Measurements from ENCODE around the gene LRRC27. TPM values are rescaled to one million over a fixed set of nuclear protein-coding genes. Genes with fewer than 3 reads are reported as not detected.
"Not testable (repeated sequence)": the region's sequence is repeated elsewhere in the genome, so short reads cannot be mapped to it uniquely, and the experiment has no call there.

LRRC27 gene
- total RNA-seq, 1 donor from 2014 or later = 9.6 TPM

DNA sequence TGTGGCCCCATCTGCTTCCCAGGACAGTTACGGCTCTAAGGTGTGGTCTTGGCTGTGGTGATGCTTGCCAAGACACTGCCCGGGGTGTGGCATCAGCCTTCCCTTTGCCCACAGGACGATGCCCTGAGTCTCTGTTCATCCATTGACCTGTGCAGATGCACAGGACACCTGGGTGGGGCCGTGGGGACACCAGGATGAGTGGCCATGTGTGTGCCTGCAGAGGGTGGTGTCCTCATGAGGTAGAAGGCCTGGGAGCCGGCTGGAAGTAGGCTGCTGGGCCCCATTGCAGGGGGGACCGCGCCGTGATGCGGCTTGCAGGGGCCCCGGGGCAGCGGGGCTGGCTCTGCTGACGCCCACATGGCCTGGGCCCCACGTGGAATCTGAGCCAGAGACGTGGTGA, 42.6 kb downstream of the LRRC27 start:
- DNase-seq = no peak

DNA sequence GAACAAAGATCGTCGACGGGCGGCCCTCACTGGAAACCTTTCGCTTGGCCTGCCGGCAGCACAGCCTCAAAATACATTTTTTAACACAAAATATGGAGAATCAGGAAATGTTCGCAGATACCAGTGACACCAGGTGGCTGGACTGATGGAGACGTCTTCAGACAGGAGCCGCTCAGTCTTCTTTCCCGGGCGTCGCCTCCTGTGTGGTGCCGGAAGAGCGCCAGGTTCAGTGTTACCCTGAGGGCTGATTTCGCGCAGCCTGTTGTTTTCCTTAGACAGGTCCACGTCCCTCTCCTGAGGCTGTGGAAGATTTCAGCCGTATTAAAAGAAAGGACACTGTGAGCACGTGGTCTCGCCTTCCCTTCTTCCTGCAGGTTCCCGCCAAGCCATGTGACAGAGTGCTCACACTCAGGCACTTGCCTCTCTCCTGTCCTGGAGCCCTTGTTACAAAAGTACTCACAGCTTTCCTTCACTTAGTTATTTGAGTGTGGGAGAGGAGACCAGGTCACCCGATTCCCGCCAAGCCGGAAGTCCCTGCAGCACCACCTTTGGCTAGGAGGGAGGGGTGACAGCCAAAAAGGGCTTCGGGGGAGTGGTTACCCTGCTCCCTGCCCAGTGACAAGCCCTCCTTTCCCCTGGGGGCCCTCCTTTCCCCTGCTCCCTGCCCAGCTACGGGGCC, 43.3 kb downstream of the LRRC27 start:
- DNase-seq = no peak

DNA sequence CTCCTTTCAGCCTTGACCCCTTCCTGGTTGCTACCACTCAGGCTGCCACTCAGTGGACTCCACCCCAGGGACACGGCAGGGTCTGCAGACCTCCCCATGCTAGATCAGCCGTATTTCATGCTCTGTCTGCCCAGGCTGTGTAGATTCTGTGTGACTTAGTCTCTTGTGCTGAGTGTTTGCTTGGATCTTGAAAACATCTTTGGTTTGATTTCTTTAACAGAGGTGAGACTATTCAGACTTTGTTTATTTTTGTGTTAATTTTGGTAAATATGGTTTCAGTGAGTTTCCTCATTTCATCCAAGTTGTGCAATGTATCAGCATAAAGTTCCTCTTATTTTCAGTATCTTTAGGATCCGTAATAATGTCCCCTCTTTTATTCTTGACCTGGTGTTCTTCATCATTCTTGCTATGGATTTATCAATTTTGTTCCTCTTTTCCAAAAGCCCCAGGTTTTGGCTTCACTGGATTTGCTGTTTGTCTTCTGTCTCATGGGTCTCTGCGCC, 43.9 kb downstream of the LRRC27 start:
- DNase-seq = no peak

DNA sequence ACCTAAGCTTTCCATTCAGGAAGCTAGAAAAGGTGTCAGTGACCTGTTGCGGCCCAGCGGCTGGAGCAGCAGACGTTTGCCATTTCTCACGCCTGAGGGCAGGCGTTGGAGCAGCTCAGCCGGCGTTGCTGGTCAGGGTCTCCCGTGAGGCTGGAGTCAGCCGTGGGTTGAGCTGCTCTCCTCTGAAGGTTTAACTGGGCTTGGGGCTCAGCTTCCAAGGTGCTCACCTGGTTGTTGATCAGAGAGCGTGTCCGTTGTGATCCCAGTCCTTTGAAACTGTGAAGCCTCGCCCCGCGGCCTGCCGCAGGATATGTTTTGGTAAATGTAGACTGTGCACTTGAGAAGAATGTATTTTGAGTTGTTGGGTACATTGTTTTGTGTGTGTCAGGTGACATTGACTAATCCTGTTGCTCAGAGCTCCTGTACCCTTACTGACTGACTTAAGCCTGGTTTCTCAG, 44.4 kb downstream of the LRRC27 start:
- no peak for DNase-seq

DNA sequence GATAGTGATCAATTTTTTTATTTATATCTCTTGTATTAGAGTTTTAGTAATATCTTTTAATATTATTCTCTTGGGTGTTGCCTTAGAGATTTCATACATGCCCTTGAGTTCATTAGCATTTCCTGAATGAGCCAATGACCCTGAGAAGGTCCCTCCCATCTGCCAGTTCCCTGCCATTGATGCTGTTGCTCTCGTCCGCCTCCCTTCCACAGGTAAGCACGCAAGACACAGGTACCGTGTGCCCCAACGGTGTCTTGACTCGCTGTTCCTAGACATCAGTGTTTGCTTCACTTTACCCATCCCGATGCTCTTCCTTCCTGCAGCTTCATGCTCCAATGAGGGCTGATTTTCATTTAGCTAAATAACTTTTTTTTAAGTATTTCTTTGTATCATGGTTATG, 45.3 kb downstream of the LRRC27 start:
- DNase-seq = no peak

DNA sequence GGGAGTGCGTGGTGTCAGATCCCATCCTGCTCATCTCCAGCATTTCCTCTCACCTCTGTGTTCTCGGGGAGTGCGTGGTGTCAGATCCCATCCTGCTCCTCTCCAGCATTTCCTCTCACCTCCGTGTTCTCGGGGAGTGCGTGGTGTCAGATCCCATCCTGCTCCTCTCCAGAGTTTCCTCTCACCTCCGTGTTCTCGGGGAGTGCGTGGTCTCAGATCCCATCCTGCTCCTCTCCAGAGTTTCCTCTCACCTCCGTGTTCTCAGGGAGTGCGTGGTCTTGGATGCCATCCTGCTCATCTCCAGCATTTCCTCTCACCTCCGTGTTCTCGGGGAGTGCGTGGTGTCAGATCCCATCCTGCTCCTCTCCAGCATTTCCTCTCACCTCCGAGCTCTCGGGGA, 47.0 kb downstream of the LRRC27 start:
- DNase-seq = not testable (repeated sequence)

DNA sequence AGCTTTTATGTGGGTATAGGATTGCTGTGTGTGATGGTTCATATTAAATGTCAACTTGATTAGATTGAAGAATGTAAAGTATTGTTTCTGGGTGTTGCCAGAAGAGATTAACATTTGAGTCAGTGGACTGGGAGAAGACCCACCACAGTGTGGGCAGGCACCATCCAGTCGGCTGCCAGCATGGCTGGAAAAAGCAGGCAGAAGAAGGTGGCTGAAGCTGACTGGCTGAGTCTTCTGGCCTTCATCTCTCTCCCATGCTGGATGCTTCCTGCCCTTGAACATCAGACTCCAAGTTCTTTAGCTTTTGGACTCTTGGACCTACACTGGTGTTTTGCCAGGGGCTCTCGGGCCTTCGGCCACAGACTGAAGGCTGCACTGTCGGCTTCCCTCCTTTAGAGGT, 49.0 kb downstream of the LRRC27 start:
- DNase-seq = not testable (repeated sequence)

DNA sequence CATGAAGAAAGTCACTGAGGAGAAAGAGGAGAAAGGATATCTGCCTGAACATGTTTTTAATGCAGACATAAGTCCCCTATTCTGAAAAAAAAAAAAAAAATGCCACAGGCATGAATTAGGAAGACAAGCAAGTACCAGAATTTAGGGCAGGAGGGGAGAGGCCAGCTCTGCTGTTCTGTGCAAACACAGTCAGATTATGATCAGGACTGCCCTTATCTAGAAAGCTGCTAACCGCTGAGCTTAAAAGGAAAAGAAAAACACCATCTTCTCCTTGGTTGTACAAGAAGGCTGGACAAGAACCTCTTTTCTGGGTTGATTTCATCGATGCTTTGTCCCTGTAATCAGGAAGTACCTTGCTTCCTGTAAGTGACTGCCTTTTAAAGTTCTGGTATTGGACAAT, 49.7 kb downstream of the LRRC27 start:
- DNase-seq = no peak

DNA sequence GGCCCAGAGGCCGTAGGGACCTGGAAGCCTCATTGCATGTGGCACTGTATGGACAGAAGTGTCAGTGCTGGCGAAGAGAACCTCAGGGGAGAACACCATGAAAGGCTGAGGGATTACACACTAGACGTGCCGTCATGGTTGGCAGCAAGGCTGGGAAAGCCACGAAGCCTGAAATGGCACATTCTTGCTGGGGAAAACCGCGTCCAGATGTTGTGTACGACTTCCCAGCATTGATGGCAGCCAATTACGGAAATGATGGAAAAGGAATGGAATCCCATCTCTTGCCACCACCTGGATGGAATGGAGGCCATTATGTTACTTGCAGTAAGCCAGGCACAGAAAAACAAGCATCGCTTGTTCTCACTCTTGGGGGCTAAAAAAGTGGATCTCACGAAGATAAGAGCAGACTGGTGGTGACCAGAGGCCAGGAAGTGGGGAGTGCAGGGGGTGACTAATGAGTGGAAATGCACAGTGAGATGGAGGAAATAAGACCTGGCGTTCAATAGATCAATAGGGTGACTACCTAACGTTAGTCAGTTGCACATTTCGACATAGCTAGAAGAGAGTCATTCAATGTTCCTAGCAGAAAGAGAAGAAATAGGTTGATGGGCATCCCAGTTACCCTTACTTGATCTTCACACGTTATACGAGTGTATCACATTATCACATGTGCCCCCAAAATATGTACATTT, 50.4 kb downstream of the LRRC27 start:
- peak; percentile 77 for DNase-seq

DNA sequence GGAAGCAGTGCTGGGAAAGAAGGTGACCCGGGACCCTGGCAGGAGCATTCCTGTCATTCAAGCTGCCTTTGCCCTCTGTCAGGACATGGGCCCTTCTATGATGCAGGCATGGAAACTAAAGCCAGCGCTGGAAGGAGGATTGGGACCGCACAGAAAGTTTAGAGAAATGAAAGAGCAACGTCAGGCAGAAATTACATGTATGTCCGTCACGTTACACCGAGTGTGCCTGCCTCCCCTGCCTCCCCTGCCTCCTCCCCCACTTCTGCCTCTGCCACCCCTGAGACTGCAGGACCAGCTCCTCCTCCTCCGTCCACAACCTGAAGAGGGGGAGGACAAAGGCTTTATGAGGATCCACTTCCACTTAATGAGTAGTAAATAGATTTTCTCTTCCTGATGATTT, 51.1 kb downstream of the LRRC27 start:
- DNase-seq = no peak

DNA sequence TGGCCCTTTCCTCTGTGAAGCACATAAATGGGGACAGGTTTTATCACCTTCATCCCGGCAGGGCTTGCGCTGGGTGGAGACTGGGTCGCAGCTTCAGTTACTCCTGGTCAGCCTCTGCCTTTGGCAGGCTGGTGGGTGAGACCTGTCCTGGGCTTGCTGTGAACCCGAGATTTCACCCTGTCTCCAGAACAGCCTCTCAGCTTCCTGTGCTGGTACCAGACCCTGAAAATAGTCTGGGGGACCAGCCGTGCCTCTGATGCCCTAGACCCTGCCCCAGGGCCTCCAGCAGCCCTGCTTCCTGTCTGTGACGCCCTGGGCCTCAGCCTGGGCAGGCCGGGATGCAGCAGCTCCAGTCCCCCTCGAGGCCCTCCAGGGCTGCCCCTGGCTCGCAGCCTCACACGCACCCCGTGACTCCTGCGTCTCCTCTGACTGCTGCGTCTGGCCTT, 51.8 kb downstream of the LRRC27 start:
- DNase-seq = no peak

DNA sequence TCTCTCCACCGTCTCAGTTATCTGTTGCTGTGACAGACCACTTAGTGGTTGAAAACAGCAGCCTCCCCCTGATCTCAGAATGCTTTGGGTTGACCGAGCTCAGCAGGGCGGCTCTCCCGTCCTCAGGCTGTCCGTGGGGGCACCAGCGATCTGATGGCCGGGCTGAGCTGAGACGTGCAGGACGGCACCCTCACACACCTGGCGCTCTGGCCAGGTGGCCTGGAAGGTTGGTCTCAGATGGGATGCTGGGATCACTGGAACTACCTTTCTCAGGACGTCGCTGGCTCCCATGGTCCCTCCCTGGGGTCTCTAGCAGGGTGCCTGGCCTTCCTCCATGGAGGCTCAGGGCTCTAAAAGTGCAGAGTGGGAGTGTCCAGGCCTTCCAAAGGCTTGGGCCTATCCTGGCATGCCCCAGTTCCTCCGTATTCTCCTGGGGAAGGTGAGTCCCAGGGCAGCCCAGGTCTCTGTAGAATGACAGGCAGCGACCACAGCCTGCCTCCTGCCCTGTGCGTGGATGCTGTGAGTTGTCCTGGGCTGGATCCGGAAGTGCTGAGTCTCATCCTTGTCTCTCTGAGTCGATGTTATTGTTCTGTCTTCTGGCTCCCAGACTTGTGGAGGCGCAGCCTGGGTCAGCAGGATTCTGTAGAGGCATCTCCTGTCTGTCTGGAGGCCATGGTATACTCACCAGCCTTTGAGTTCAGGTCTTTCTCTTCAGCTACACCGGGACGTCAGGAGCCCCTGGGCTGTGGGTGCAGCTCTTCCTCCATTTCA, 52.8 kb downstream of the LRRC27 start:
- DNase-seq = no peak

DNA sequence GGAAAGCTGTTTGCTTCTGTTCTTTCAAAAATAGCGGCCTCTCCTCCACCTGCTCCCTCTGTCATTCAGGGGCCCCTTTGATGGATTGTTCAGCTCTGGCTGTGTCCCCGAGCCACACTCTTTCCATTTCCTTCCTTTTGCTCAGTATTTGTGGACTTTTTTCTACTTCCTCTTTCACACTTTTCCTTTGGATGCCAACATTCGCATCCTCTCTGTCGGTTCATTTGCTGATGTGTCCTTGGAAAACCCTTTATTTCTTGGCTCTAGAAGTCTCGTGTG, 53.3 kb downstream of the LRRC27 start:
- DNase-seq = no peak

DNA sequence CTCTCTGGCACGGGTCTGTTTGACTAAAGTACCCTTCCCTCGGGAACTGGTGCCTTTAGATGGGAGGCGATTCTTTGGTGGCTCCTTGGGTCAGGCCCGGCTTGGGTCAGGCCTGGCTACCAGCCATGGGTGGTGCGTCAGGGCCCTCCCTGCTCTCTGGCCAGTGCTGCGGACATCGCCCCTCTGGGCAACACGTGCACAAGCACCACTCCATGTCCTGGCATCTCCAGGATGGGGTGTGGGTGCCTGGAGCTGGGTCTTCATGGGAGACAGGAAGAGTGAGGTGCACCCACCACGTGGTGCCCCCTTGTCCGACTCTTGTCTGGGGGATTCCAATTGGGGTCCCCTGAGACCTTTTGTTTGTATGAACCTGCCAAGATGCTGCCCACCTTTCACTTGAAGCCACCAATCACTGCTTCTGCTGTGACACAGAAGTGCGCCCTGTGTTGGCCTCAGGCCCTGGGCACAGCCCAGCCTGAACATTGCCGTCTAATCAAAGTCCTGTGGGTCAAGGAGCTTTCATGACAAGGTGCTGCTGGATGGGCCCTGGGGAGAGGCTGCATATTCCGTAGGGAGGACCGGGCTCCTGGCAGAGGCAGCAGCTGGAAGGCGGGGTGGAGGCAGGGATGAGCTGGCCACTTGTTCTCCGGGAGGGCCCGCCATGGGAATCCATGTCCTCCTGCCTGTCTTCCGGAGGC, 53.9 kb downstream of the LRRC27 start:
- DNase-seq = no peak

DNA sequence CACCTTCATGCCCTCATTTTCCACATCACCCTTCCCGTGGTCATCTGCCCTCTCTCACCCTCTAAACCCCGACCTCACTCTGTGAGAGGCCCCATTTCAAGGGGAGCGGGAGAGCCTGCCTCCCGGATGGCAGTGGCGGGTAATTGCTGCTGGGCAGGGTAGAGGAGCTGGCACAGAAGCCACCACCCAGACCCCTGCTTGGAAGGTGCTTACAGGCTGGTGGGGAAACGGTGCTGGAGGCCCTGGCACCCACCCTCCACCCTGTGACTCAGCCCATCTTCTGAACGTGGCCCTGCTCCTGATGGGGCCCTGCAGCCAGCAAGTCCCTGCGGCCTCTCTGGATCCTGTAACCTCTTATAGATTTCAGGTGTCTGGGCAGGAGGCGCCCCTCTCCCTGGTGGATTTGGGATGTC, 54.4 kb downstream of the LRRC27 start:
- no peak for DNase-seq

DNA sequence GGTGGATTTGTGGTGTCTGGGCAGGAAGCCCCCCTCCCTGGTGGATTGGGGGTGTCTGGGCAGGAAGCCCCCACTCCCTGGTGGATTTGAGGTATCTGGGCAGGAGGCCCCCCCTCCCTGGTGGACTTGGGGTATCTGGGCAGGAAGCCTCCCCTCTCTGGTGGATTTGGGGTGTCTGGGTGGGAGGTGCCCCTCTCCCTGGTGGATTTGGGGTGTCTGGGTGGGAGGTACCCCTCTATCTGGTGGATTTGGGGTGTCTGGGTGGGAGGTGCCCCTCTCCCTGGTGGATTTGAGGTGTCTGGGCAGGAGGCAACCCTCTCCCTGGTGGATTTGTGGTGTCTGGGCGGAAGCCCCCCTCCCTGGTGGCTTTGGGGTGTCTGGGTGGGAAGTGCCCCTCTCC, 54.9 kb downstream of the LRRC27 start:
- not testable (repeated sequence) for DNase-seq

DNA sequence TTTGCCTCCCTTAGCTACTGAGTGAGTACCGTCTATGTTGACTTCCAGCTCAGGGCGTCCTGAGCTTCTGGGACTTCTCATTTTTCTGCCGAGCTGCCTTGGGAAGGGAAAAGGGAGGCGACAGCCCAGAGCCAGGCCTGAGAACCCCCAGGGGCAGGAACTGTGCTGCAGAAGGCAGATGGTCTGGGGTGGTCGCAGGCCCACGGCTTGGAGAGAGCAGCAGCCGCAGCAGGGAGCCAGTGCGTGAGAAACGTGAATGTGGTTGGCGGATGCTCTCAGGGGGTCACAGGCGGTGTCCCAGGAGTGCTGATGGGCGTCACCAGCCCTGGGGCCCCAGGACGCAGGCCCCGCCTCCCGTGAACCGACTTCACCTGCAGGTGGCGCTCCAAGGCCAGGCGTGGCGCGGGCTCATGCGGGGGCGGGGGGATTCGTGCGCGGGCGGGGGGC, 55.8 kb downstream of the LRRC27 start:
- peak; percentile 45 for DNase-seq

DNA sequence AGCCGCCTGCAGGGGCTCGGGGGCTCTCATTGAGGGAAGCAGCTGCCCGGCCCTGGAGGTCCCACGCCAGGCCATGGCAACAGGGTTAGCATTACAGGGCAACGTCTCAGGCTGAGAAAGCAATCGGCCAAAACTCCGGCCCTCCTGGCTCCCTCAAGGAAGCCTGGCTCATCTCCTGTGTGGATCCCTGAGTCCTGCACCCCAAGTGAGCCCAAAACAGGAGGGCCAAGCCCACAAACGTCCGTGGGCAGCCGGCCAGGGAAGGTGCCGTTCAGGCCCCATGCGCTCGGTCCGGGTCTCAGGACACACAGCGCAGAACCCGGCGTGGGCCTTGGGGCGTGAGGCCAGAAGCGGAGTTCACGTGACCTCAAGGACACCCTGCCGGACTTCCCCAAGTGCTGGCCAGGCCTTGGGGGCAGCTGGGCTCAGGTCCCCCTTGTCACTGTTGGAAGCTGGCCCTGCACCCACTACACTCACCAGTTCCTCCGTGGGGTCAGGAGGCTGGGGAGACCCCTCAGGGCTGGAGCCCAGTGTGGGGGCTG, 57.0 kb downstream of the LRRC27 start:
- no peak for DNase-seq

DNA sequence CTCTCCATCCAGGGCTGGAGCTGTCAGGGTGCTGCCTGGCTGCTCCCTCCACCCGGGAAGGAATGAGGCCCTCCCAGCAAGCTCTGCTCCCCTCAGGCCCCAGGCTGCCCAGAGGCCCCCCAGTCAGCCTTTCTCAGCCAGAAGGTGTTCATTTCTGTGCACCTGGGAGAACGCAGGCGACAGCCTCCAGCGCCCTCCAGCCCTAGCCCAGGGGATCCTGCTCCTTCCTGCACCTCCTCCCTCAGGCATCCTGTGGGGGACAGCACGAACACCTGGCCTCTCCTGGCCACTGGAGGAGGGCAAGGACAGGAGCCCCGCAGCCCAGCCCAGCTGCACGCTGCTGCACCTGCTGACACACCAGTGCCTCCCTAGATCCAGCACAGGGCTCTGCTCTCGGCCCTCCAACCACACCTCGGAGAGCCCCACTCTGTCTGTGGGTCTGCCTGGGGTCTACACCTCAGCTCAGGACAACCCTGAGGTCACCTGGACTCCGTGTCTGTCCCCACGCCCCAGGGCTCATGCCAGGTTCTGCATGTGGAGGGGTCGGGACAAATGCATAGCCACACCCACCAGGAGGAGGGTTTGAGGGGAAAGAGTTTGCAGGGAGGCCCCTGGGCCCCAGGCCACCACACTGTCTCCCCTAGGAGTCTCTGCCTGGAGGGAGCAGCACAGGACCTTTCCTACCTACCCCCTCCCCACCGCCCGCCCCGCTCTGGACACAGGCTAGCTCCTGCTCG, 57.6 kb downstream of the LRRC27 start:
- DNase-seq = no peak

DNA sequence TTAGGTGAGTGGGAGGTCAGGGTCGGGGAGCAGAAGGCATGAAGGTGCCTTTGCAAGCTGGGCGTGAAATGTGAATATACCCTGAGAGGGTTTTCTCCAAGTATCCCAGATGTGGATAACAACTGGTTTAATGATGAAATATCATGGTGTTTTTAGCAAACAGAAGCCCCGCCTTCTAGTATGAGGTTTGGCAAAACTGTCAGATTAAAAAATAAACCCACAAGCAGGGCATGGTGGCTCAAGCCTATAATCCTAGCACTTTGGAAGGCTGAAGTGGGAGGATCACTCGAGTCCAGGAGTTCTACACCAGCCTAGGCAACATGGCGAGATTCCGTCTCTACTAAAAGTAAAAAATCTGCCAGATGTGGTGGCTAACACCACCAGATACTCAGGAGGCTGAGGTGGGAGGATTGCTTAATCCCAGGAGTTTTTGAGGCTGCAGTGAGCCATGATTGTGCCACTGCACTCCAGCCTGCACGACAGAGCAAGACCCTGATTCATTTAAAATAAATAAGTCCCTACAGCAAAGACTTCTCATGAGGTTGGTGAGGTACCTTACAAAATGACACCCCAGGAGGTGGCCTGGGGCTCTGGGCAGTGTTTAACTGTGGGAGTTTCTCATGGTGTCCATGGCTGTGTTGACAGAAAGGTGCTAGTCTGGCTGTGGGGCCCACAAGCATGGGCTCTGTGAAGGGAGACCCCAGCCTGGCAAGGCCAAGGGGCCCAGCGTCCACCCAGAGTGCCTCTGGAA, 58.4 kb downstream of the LRRC27 start:
- no peak for DNase-seq
